ENCODE measurements around the gene ANKRD63.

ANKRD63 gene

DNA sequence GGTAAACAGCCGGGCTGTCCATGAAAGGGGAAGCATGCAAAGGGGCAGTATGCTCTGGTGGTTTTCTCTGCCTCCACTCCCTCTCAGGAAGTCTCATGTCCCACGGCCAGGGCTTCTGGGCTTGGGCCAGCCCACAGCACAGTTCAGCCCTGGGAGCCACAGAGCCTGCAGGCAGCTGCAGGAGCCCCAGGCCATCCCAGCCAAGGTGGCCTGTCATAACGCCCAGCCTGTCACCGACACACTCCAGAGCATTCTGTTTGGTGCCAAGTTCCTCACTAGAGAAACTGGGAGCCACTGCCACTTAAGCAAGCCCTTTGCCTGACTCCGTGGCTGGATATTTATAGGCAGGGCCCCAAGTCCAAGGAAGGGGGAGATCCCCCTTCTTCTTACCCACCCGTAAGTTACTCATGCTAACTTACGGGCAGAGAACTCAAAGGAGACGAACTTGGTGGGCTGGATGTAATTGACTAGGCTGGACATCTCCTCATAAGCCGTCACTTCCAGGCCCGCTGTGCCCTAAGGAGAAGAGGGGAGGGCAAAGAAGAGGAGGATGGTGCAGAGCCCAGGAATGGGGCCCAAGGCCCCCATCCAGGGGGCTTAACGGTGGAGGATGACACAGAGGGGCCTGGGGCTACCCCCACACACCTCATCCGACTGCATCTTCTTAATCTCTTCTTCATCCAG lies 13.2 kb upstream of the ANKRD63 start:
- peak in 1 of 14 donors; percentile 7 for DNase-seq

DNA sequence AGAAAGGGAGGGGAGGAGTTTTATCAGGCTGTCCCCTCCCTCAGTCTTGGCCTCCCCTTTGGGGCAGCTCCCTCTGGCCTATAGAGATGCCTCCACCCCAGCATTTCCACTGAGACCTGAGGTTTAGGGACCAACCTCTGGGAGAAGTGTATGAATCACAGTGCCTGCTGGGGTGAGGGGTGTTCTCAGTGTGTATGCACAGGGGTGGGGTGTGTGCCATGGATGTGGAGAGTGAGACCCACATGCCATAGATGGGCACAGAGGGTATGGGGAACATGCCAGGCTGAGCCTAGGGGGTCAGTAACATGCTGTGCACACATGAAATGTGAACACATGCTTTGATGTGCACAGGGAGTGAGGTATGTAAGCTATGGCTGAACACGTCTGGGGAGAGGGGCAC lies 12.4 kb upstream of the ANKRD63 start:
- no peak for DNase-seq

DNA sequence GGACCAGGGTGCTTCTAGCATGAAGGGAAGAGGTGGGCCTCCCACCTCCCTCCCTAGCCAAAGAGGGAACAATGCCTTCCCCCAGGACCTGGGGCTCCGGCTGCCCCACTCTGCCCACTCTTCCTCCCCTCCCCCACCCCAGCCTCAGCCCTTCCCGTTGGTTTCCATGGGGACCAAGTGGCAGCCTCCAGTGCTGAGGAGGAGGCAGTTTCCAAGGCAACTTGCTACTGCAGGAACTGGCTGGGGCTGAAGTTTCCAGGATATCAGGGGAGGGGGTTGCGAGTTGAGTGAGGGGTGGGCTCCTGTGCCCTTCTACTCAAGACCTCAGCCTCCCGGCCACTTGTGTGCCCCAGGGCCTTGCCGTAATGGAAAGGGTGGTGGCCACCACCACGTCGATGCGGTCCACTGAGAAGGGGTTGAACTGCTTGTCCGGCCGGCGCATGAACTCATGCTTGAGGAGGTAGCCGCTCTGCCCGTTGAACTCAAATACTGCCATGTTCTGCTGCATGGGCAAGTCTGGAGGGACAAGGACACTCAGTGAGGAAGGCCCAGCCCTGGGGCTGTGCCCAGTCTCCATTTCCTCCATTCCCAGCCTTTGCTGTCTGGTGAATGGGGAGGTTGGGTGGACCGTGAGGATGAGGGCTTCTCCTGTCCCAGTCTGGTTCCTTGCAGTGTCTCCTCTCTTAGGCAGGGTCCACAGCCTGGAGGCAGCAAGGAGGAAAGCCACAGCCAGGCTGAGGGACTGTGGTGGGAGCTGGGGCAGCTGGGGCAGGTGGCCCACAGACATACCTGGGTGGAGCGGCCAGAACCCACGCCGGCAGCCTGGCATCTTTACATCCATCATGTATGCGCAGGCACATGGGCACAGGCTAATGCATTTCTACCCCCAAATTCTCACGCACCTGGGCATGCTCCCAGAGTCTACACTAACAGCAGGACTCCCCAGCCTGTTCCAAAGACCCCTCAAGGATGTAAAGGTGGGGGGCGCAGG lies 11.3 kb upstream of the ANKRD63 start:
- no peak for DNase-seq

DNA sequence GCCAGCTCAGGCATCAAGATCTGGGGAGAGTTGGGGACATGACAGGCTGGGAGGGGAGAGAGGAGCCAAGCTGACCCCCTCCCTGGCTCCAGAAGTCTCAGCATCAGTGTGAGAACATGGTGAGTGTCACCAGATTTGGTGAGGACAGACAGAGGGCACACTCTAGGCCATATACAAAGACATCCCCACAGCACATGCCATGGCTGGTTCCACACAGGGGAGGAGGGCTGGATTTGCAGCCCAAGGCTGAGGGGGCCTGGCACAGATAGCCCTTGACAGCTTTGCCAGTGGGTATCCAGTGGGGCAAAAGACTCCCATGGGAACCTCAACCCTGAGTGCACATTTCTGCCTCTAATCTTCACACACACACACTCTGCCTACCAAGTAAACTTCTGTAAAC lies 10.1 kb upstream of the ANKRD63 start:
- no peak for DNase-seq

DNA sequence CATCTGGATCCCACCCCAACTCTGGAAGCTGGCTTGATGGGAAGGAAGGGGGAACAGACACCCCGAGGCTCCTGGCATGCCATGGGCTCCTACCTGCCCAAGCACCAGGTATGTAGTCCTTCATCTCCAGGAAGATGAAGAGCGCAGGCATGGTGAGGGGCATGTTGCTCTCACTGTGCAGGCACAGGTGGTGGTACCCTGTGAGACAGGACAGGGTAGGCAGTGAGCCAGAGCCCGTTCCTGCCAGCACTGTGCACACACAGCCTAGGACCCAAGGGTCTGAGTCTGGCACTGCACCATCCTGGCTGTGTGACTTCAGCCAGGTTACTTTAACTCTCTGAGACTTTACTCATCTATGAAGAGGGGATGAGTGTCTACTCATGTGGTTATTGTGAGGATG lies 9.4 kb upstream of the ANKRD63 start:
- no peak for DNase-seq

DNA sequence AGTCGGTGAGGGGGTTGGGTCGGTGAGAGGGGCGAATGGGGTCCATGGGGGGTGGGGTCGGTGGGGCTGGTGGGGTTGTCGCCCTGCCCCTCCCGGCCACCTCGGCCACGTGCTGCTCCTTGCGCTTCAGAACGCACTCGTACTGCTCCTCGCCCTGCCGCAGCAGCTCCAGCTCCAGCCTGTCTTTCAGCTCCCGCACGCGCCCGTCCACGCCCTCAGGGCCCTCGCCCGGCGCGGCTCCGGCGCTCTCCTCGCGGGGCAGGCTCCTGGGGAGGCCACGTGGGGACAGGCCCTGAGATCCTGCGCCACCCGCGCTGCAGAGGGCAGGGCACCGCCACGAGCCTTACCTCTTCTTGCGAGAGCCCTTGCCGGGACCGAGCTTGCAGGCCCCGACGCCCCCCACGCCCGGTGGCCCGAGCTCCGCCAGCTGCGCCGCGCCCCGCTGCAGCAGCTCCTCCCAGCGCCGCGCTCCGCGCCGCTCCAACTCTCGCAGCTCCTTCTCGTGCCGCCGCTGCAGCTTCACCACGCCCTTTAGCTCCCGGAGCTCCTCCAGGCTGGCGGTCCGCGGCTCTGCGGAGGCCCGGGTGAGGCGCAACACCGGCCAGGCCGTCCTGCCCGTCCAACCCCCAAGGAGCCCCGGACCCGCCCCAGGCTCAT lies 8.2 kb upstream of the ANKRD63 start:
- no peak for DNase-seq

DNA sequence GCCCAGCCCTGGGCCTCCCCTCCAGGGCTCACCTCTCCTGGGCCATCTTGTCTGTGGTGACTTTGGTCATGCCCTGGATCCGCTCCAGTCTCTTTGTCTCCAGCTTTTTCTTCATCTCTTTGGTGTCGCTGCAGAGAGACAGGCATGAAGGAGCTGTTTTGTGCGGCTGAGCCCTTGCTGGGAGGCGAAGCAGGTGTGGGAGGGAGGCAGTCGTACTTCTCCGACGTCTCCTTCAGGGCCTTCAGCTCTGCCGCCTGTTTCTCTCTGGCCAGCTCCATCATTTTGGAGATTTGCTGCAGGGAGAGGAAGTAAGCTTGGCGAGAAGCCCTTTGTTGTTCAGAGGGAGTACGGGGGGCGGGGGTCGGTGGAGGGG lies 7.7 kb upstream of the ANKRD63 start:
- no peak for DNase-seq

DNA sequence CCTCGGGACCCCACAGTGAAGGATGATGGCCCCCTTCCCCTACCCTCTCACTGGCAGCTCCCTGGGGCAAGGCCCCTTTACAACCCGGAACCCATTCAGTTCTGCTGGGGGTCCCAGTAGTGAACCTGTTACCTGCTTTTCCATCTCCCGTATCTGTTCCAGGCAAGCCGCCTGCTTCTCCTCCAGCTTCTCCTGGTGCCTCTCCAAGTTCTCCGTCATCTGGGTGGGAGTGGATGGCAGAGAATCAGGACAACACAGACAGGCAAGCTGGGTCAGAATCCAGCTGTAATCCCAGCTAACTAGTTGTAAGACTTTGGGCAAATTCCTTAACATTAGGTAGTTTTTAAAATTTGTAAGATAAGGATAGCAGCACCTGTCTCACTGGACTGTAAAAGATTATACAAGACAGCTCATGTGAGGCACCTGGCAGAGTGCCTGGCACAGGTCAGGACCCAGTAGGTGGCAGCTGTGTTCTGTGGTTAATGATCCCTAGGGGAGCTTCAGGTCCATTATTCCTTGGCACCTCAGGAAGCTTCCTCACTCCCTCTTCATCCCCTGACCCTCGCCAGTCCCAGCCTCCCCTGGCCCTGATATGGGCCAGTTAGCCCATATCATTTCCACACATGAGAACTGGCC lies 6.4 kb upstream of the ANKRD63 start:
- DNase-seq, result no peak

DNA sequence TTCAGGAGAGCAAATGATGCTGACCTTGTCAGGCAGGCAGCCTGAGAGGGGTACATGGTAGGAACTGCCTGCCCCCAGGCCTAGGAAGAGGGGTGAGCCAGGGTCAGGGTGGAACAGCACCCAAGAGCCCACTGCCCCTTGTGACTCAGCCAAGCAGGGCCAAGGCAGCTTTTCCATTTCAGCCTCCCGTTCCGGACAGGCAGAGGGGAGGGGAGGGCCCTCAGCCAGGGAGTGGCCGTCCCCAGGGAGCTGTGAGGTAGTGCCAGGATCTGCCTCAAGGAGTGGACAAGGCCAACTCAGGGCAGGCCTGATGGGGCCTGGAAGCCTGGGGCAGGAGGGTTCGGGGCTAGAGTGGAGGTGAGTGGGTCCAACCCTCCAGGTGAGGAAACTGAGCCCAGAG lies 5.1 kb upstream of the ANKRD63 start:
- DNase-seq, result no peak

DNA sequence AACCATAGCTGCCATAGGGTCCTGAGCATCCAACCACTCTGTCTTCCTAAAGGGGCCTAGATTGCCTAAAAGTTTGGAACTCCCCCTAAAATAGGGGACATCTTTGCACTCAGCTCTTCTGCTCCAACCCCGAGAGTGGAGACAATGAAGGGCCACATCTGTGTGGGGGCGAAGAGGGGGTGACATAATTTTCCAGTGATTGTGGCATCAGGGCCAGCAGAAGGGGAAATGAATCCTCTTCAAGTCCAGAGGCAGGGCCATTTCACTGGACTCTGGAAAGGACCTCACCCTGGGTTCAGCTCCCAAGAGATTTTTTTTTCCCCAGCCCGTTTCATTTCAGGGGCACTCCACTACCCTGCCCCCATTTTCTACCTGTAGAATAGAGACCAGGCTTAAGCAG lies 4.6 kb upstream of the ANKRD63 start:
- no peak for DNase-seq

DNA sequence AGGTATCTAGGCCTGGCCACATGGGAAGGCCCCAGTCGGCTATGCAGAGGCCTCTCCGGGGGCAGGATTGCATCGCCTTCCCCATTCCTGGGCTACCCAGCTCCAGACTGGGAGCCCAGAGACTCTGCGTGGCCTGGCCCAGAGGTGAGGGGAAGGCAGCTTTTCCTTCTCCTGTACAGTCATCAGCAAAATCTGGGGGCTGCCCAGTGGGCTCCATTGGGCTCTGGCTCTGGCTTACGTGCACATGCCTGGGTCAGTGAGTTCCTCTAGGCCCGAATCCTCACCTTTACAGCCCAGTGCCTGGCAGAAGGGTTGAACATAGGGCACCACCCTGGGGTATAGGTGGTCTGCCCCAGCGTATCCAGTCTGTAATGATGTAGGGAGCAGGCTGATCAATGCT lies 3.9 kb upstream of the ANKRD63 start:
- DNase-seq, result no peak

DNA sequence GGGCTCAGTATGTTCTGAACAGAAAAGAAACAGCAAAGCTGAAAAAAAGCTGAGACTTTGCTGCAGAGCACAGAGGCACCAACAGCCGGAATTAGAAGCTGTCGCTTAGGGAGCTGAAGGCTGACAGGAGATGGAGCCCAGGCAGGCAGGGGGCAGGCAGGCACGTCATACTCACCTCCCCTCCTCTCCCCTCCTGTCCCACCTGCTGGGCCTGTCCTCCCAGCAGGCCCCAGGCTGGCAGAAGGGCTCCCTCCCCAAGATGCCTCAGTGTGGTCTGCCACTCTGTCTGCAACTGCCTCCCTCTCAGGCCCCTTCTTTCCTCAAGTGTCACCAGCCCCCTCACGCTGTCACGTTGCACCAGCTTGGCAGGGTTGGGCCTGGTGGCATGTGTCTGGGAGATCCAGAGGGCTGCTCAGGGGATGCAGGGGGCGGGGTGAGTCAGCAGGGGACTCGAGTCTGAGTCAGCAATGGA lies 3.2 kb upstream of the ANKRD63 start:
- DNase-seq, result no peak

DNA sequence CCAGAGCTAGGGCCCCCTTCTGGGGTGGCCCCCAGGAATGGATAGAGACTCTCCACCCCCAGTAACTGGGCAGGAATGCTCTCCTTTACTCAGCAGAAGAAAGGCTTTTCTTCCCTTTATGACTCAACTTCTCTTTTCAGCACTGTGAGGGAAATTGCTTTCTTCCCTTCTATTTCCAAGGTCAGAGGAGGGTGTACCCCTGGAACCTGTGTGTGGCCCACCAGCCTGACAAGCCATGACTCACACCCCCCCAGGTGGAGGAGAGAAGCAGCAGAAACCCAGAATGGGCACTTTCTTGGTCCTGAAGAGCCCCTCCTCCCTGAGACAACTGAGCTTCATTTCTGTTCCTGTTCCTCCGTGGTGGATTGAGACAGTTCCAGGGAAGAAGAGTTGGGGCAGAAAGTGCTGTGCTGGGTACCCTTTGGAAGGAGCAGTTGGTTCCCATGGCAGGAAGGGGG lies 2.7 kb upstream of the ANKRD63 start:
- no peak for DNase-seq

DNA sequence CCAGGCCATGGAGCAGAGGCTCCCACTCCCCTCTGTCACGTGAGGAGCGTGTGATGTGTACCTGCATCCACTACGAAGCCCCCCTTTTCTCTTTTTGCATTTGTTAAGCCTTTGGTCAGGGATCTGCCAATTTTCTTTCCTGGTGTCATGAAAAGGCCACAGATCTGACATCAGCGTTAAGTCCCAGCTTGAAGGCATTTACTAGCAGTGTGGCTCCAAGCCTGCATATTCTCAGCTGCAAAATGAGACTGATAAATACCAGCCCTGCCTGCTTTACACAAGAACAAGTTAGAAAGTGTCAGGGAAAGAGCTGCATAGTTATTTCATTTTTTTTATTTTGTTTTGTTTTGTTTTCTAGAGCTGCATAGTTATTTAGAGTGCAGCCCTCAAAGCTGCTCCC lies 2.3 kb upstream of the ANKRD63 start:
- DNase-seq, result no peak

DNA sequence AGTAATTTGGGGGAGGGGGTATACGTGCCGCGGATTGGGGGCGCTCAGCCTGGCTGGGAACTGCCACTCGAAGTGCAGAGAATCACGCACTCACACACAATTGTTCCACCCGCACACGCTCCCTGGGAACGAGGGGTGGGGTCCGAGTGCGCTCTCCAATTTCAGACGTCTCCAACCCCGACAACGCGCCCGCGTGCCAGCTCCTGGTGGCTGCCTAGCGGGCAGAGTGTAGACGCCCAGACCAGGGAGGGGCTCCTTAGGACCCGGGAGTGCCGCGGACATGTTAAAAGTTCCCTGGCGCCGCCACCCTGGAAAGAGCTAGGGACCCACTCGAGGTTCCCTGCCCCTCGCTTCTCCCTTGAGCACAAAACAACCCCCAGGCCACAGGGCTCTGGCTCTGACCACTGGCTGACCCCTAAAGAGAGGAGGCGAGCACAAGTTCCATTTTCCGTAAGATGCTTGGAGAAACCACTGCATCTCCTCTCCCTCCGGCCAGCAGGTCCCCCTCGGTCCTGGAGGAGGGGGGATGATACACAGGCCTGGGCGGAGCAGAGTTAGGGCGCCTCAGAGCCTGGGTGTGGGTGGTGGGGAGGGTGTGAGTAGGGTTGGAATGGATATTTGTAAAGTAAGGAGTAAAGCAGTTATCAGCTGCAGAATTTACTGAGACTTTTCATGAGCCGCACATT lies 894 bp upstream of the ANKRD63 start:
- no peak for DNase-seq

DNA sequence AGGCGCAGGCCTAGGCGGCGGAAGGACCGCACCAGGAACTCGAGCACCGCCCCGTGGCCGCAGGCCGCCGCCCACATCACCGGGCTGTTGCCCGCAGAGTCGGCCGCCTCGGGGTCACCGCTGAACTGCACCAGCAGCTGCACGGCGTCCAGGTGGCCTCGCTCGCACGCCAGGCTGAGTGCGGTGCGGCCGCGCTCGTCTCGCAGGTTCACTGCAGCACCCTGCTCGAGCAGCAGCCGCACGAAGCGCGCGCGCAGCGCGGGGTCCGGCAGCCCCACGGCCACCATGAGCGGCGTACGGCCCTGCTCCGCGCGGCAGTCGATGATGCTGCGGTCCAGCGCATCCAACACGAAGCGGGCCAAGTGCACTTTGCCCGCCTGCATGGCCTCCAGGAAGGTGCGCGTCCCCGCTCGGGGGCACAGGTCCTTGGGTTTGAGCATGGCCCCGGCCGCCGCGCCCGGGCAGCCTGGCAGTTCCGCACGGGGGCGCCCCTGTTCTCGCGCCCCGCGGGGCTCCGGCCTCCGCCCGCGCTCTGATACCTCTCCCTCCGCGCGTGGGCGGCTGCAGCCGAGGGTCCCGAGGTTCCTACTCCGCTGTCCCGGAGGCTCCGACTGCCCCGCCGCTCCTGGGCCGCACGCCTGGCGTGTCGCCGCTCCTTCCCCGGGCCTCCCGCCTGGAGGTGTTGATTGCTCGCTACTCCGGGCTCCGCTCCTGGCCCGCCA lies 556 bp downstream of the ANKRD63 start:
- no peak for DNase-seq

DNA sequence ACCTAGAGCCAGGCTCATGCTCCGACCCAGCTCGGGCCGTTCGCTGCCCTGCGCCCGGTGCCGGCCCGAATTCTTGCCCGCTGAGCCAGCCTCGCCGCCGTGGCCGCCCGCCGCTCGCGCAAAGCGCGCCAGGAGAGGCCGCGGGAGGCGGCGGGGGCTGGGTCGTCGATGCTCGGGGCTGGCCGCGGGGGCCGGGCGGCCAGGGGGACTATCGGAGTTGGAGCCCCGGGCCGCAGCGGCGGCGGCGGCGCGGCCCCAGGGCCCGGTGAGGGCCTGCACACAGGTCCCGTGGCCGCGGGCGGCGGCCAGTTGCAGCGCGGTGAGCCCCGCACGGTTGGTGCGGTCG lies 1.1 kb downstream of the ANKRD63 start:
- DNase-seq, result no peak

DNA sequence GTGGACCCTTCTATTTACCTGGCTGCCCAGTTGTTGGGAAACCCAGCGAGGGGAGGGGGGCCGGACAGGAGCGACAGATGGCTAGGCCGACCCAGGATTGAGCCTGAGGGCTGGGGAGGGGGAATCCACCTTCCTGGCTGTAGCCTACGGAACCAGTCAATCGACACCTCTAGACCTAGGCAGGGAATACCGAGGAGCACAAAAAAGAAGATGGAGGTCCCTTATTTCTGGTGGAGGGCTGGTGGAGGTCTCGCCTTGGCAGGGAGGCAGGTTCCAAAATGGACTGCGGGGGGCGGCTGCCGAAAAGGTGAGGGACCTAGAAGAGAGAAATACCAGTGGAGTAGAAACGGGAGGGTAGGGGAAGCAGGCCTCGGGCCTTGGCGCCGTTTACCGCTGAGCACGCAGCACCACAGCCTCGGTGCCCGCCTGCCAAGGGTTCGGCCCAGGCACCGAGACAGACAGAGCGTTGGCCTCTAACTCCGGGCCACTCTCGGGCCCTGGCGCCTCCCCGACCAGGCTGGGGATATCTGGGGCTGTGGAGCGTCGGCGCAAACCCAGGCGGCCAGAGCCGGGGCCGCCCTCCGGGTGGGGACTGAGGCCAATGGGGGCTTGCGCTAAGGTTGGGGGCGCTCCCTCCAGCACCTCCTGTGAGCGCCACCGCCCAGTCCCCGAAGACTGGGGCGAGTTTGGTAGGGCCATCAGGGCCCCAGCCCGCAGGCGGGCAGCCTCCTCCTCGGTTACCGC lies 1.6 kb downstream of the ANKRD63 start:
- DNase-seq, result no peak

DNA sequence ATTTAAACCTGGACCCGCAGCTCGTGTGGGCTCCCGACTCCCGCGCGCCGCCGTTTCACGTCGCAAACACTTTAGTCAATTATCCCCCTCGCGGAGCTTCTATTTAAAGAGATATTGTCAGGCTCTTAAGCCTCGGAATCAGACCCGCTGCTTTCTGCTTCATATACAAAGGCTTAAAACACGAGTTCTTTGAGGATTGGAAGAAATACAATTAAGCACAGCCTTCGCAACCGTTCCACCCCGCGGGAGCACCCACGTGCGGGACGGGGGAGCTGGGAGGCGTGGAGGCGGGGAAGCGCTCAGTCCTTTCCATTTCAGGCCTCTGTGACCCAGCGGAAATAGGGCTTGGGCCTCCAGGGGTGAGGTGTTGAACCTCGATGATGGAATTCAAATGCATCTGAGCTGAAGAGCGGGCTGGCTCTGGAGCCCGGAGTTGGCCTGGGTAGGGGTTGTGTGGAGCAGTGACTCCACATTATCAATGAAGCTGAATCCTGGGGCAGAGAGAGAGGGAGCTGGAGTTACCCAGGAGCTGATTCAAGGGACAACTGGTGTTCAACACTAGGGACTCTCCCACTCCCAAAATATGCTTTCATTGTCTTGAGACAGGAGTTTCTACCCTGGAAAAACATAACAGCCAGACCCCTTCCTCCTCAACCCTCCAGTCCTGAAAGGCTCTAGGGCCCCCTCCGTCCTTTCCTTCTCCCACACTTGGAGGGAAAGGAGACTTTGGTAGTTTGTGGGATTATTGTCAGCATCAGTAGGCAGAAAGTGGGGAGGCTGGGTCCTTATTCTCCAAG lies 2.4 kb downstream of the ANKRD63 start:
- no peak for DNase-seq
